ENCODE results near the gene ITM2A.

- TF ChIP-seq CTCF (IDR thresholded peaks at IDR 0.05) (no peak), POLR2A (IDR thresholded peaks at IDR 0.05) (no peak)
Measured at GRCh38 chrX:79336869-79337815, 30.0 kb downstream of the ITM2A start.

Data from Peyer's patch (tissue), 4 donors.